WERI-Rb-1 (cell line): ENCODE results near the gene IPO9.

Experiments
- DNase-seq: peaks from one replicate; pipeline ENCODE4 v3.0.0-alpha.2; 2020
- H3K27ac ChIP-seq: fragments of 250-450 bp; sonication (Bioruptor Pico); 2 replicates; pipeline ENCODE4 v1.5.1; 2020; ENCODE audit warnings: mild to moderate bottlenecking, moderate library complexity
- H3K27me3 ChIP-seq: fragments of 250-450 bp; sonication (Bioruptor Pico); 2 replicates; pipeline ENCODE4 v1.5.1; 2021; ENCODE audit warnings: mild to moderate bottlenecking, low read depth, moderate library complexity; ENCODE audit not compliant: insufficient read depth, severe bottlenecking
- H3K36me3 ChIP-seq: fragments of 250-450 bp; sonication (Bioruptor Pico); 2 replicates; pipeline ENCODE4 v1.5.1; 2020; ENCODE audit warnings: mild to moderate bottlenecking, moderate library complexity
- H3K4me3 ChIP-seq: 2 replicates; pipeline ENCODE4 v1.5.1; 2011; ENCODE audit warnings: low read depth, mild to moderate bottlenecking, control low read depth, low read length
- H3K9me3 ChIP-seq: fragments of 250-450 bp; sonication (Bioruptor Pico); 2 replicates; pipeline ENCODE4 v1.5.1; 2021; ENCODE audit warnings: mild to moderate bottlenecking, moderate library complexity; ENCODE audit not compliant: severe bottlenecking
- CTCF ChIP-seq: IDR thresholded peaks from 2 replicates; pipeline ENCODE4 v1.5.1; 2011; ENCODE audit warnings: low read depth, mild to moderate bottlenecking, control low read depth, inconsistent platforms, low read length

The IPO9 gene

GRCh38 chr1:201783058-201783457 lies 45.9 kb upstream of the IPO9 start:
- H3K9me3 ChIP-seq = no peaks in the 10 kb centered on the region
- no peak for DNase-seq
- H3K27me3 ChIP-seq = no peaks in the 10 kb centered on the region
- TF ChIP-seq CTCF = no peak
- no peak overlapping the region for H3K4me3 ChIP-seq
- 0 out of 2 replicates have a peak overlapping the region, but pooled peaks have one; percentile 5 for H3K27ac ChIP-seq
- H3K36me3 ChIP-seq = peaks cover 75% of the 10 kb centered on the region

DNA sequence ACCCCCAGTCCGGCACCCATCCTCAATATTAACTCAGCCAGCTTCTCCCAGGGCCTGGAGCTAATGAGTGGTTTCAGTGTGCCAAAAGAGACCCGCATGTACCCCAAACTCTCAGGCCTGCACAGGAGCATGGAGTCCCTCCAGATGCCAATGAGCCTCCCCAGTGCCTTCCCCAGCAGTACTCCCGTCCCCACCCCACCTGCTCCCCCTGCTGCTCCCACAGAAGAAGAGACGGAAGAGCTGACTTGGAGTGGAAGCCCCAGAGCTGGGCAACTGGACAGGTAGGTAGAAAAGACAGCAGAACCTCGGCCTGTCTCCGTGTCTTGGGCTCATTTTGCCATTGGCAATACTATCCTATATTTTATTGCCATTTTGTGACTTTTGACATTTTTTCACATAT lies 45.4 kb upstream of the IPO9 start:
- TF ChIP-seq CTCF = peak; percentile 65
- Histone ChIP-seq H3K4me3 (no peak overlapping the region), H3K9me3 (no peaks in the 10 kb centered on the region), H3K27me3 (no peaks in the 10 kb centered on the region), H3K27ac (no peak overlapping the region), H3K36me3 (peaks cover 80% of the 10 kb centered on the region)
- peak; percentile 67 for DNase-seq

- Histone ChIP-seq H3K27me3 (no peaks in the 10 kb centered on the region), H3K9me3 (no peaks in the 10 kb centered on the region), H3K27ac (no peak overlapping the region), H3K36me3 (peaks cover 96% of the 10 kb centered on the region), H3K4me3 (no peak overlapping the region)
- no peak for DNase-seq
- no peak for TF ChIP-seq CTCF
These were observed 43.7 kb upstream of the IPO9 start for GRCh38 chr1:201785291-201785690.

DNA sequence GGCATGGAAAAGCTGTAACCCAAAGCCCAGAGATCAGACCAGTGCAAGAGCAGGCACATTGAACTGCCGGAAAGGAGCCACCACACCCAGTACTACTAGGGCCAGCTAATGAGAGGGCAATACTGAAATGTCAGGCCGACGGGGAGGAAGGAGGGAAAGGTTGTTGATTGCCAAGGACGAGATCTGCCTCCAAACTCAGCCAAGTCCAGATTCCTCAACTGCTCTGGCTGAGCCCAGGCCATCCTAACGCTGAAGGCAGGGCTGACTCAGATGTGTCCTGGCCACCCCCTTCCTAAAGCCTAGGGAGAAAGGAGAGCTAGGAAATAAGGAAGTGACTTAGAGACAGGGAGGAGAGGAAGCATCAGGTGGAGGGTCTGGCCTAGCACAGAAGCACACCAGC lies 42.1 kb upstream of the IPO9 start:
- Histone ChIP-seq H3K27me3 (no peaks in the 10 kb centered on the region), H3K4me3 (no peak overlapping the region), H3K36me3 (peaks cover 96% of the 10 kb centered on the region), H3K9me3 (no peaks in the 10 kb centered on the region), H3K27ac (no peak overlapping the region)
- no peak for DNase-seq
- TF ChIP-seq CTCF = no peak

GRCh38 chr1:201788296-201788695 lies 40.7 kb upstream of the IPO9 start:
- Histone ChIP-seq H3K27me3 (no peaks in the 10 kb centered on the region), H3K4me3 (no peak overlapping the region), H3K27ac (no peak overlapping the region), H3K9me3 (no peaks in the 10 kb centered on the region), H3K36me3 (peaks cover 89% of the 10 kb centered on the region)
- no peak for DNase-seq
- TF ChIP-seq CTCF = no peak

DNA sequence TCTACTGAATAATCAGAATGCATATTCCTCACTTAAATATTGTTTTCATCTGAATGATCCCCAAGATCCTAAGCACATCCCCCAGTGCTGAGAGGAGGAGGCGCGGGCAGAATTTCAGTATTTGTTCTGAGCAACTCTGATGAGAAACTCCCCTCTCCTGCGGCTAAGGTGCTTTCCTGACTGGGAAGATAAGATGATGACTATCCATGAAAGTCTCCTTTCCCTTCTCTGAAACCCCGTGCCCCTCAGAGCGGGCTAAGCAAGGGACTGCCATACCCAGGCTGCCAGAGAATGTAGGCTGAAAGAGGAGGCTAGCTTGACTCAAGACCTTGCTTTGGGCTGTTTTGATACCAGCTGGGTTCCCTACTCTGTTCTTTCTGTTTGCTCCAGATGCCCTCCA lies 39.7 kb upstream of the IPO9 start:
- no peak for DNase-seq
- Histone ChIP-seq H3K9me3 (no peaks in the 10 kb centered on the region), H3K27me3 (no peaks in the 10 kb centered on the region), H3K36me3 (peaks cover 88% of the 10 kb centered on the region), H3K4me3 (no peak overlapping the region), H3K27ac (no peak overlapping the region)
- TF ChIP-seq CTCF = no peak
